ENCODE measurements around the gene CUEDC1. TPM values are rescaled to one million over a fixed set of nuclear protein-coding genes. Genes with fewer than 3 reads are reported as not detected.
A peak's percentile ranks its signal among the peaks of the same experiment; 100 is the strongest.

Gene CUEDC1
- total and polyA plus RNA-seq, 2 of the 4 experiments (the other 2 are of a cell fraction): 4.1 to 21.2 TPM

- Histone ChIP-seq H3K14ac (replicated peaks; ENCODE audit: low read depth, low read length) (no peak overlapping the region; the same call in 1 of the 2 replicates), H2AK9ac (replicated peaks; ENCODE audit: low read depth, low read length, poor library complexity) (peak overlapping the region; percentile 12), H3K36me3 (ENCODE audit: control insufficient read depth, insufficient read depth, low read length) (peaks cover 4% of the 10 kb centered on the region; the same call in 1 of the 2 replicates), H4K5ac (ENCODE audit: low read depth, low read length) (no peak overlapping the region), H3K27me3 (ENCODE audit: control insufficient read depth, insufficient read depth, low read length) (no peaks in the 10 kb centered on the region), H2AK5ac (ENCODE audit: low read depth, low read length) (peak overlapping the region; percentile 28; the same call in 1 of the 2 replicates), H3K9me1 (ENCODE audit: insufficient read depth, low read length) (peaks cover 22% of the 10 kb centered on the region), H3K9me3 (ENCODE audit: control insufficient read depth, insufficient read depth, low read length) (no peaks in the 10 kb centered on the region), H3K4ac (ENCODE audit: low read depth, low read length) (0 out of 2 replicates have a peak overlapping the region, but pooled peaks have one; percentile 23), H2BK20ac (ENCODE audit: low read depth, low read length) (no peak overlapping the region), H4K91ac (ENCODE audit: insufficient read depth, low read depth, low read length) (no peak overlapping the region), H3K9ac (ENCODE audit: low read depth, low read length) (no peak overlapping the region; the same call in 1 of the 2 replicates), H3K79me1 (ENCODE audit: low read depth in 1 of 2, low read length in 2 of 2) (peaks cover 40 to 86% of the 10 kb centered on the region in 2 experiments), H3K18ac (ENCODE audit: low read depth, low read length) (no peak overlapping the region), H3K23ac (ENCODE audit: low read depth, low read length) (no peak overlapping the region; the same call in 1 of the 2 replicates), H3K56ac (ENCODE audit: extremely low read depth, insufficient read depth, low read length) (no peak overlapping the region), H2BK15ac (ENCODE audit: low read depth, low read length) (no peak overlapping the region), H3K4me1 (ENCODE audit: control insufficient read depth, insufficient read depth, low read length) (peaks cover 18% of the 10 kb centered on the region), H3K4me3 (ENCODE audit: insufficient read depth, low read depth, low read length) (no peak overlapping the region), H3K4me2 (ENCODE audit: low read depth, low read length) (no peak overlapping the region; the same call in 1 of the 2 replicates), H2BK5ac (ENCODE audit: low read depth, low read length, poor library complexity, severe bottlenecking) (no peak overlapping the region), H2BK120ac (ENCODE audit: low read depth, low read length) (no peak overlapping the region), H2AFZ (replicated peaks; ENCODE audit: low read length, poor library complexity) (no peak overlapping the region), H3K27ac (ENCODE audit: insufficient read depth, low read length) (peak overlapping the region; percentile 13; the same call in 1 of the 2 replicates), H4K8ac (ENCODE audit: low read depth in 2 of 2, low read length in 2 of 2) (no peak overlapping the region; a peak in 1 of 4 replicates), H4K20me1 (ENCODE audit: insufficient read depth, low read length) (peaks cover 31% of the 10 kb centered on the region)
- BruUV-seq (replicated peaks): no TSS peak
- intact Hi-C loops (cut with micrococcal nuclease) (no loop called here), dilution Hi-C loops (cut with HindIII; ENCODE audit: low sequenced_read_pairs, unreplicated experiment) (no loop called here), in situ Hi-C loops (cut with MboI; ENCODE audit: low sequenced_read_pairs) (no loop called here)
- CTCF ChIA-PET: interaction anchor here (0.5 to 0.9 kb wide), 4 partner anchors 13 to 1134 kb away, joined by 3 to 5 read pairs (median 5); no protein-coding TSS in a partner anchor
- 50% methylated on average over 1 of the region's 5 CpGs; no CpG with 5 or more reads in 1 of the 2 experiments for WGBS, 2 experiments (ENCODE audit: extremely low coverage in 2 of 2, insufficient read length in 1 of 2)
- DNase-seq: peak; percentile 82
- POLR2A ChIA-PET (ENCODE audit: unreplicated experiment): interaction anchor here (0.6 kb wide), 1 partner anchor 67 kb away, joined by 3 read pairs; no protein-coding TSS in a partner anchor
- peak; percentile 90 for ATAC-seq (ENCODE audit: low read depth)
- no peak for TF ChIP-seq FOS (IDR thresholded peaks at IDR 0.05; ENCODE audit: low read depth, low read length)
- TF ChIP-seq CHD1 (IDR thresholded peaks at IDR 0.05; ENCODE audit: low read depth, low read length): no peak
- no peak for TF ChIP-seq POLR2A (IDR thresholded peaks at IDR 0.05; ENCODE audit: low read depth, low read length)
- no peak for TF ChIP-seq CEBPB (IDR thresholded peaks at IDR 0.05; ENCODE audit: low read depth, low read length)
- no peak for TF ChIP-seq USF2 (IDR thresholded peaks at IDR 0.05; ENCODE audit: low read depth, low read length)
- TF ChIP-seq RCOR1 (IDR thresholded peaks at IDR 0.05; ENCODE audit: insufficient replicate concordance, low read length): no peak
- no peak for TF ChIP-seq CTCF (conservative IDR thresholded peaks at IDR 0.05; ENCODE audit: low read depth, low read length)
- no peak for TF ChIP-seq MAFK (IDR thresholded peaks at IDR 0.05; ENCODE audit: low read depth, low read length)
- peak; percentile 55; the same call in 1 of the 2 replicates for TF ChIP-seq MAZ (IDR thresholded peaks at IDR 0.05; ENCODE audit: borderline replicate concordance, low read depth, low read length)
- no peak for TF ChIP-seq NFE2L2 (IDR thresholded peaks at IDR 0.05; ENCODE audit: low read depth, low read length)
- peak; percentile 78; the same call in 1 of the 2 replicates for TF ChIP-seq MXI1 (IDR thresholded peaks at IDR 0.05; ENCODE audit: borderline replicate concordance, low read depth, low read length)
- TF ChIP-seq BHLHE40 (IDR thresholded peaks at IDR 0.05; ENCODE audit: low read depth, low read length): no peak
- TF ChIP-seq RAD21 (IDR thresholded peaks at IDR 0.05; ENCODE audit: low read length): no peak
- TF ChIP-seq ELK1 (IDR thresholded peaks at IDR 0.05; ENCODE audit: borderline replicate concordance, low read depth, low read length): no peak
These were observed 28.0 kb downstream of the CUEDC1 start for GRCh38 chr17:57927048-57927723.

Data from IMR-90 (cell line).